GM19351 (cell line): ENCODE measurements around the gene TCEANC2.
"Not testable (repeated sequence)": the region's sequence is repeated elsewhere in the genome, so short reads cannot be mapped to it uniquely, and the experiment has no call there.

Source experiments
- ATAC-seq: cut with Tn5 transposase; IDR thresholded peaks from one replicate; pipeline ENCODE4 v1.9.1; 2021; ENCODE audit warnings: mild to moderate bottlenecking, moderate library complexity; ENCODE audit not compliant: unreplicated experiment

TCEANC2 gene

DNA sequence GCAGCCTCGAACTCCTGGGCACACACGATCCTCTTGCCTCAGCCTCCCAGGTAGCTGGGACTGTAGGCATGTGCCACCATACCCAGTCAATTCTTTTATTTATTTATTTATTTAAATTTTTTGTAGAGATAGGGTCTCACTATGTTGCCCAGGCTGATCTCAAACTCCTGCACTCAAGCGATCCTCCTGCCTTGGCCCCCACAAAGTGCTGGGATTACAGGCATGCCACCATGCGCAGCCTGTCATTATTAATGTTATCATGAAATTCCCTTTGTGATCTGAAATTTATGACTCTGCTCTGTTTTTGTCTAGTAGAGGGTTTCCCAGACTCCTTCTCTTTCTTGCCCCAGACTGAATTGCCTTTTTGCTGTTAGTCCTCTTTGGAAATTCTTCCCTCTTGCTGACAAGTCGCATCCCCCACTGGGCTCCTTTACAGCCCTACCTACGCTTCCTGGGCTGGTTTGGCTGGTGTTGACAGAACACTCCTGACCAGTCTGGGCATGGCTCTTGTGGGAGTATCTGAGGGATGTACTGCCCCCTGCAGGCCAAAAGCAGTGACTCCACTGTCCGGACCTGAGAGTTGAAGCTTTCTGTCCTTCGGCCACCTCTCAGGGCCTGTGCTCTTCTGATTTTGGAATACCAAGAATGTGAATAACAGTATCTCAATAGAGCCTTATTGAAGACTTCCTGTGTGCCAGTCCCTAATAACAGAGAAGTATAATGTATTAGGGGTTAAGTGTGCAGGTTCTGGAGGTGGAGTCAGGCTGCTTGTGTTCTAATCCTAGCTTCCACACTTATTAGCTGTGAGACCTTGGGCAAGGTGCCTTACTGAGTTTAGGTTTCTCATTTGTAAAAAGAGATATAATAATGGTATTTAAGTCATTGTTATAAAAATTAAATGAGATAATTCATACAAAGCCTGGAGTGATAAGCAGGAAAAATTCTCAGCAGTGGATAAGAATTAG lies 28.2 kb downstream of the TCEANC2 start:
- ATAC-seq = peak; percentile 85

GRCh38 chr1:54084794-54085193 lies 31.4 kb downstream of the TCEANC2 start:
- ATAC-seq = no peak

DNA sequence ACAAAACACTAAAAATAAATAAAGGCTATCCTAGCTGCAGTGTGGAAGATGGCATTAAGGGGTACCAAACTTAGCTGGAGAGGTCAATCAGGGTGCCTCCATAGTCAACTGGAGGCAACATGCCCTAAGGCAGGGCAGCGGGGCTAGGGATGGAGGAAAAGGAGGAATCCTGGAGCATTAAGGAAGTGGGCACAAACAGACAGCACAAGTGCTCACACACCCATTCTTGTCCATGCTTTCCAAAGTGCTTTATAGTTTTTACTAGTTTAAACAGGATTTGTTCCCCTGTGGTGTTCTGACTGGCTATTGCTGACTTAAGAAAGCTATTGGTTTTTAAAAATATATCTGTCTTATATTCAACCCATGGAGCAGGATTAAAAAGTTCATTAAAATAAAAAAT lies 33.3 kb downstream of the TCEANC2 start:
- no peak for ATAC-seq

DNA sequence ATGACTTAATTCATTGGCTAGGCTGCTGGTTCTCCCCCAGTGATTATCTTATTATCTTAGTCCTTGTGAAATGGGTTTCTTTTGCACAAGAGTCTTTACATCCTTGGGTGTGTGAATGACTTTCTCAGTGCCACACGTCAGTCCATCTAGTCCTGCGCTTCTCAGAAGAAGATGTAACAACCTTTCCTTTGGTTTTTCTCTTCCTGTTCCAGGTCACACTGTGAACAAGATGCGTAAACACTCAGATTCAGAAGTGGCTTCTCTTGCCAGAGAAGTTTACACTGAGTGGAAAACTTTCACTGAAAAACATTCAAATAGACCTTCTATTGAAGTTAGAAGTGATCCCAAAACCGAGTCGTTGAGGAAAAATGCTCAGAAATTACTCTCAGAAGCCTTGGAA lies 35.0 kb downstream of the TCEANC2 start:
- no peak for ATAC-seq

DNA sequence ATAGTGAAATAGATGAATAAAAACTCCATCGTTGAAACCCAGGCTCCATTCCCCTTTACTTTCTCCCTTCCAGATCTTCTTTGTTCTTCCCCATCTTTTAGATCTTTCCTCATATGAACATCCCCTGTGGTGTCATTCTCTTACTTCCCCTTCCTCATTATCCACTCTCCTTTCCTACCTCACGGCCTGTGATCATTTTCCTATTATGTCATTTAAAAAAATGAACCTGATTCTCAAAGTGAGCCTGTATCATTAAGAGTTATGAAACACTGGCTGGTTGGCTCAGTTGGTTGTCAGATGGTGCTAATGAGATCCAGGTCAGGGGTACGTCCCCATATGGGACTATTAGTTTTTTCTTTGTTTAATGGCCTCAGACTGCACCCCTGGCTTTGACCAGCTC lies 38.3 kb downstream of the TCEANC2 start:
- ATAC-seq = no peak

GRCh38 chr1:54094001-54094729 lies 40.8 kb downstream of the TCEANC2 start:
- no peak for ATAC-seq

DNA sequence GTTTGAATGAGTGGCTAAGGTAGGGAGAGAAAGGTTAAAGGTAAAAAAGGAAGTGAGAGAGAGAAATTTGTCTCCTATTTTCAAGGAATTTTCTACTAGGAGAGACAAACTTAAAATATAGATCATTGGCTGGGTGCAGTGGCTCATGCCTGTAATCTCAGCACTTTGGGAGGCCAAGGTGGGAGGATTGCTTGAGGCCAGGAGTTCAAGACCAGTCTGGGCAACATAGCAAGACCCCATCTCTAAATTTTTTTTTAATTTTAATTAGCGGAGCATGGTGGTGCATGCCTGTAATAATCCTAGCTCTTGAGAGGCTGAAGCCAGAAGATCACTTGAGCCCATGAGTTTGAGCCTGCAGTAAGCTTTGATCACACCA lies 41.3 kb downstream of the TCEANC2 start:
- not testable (repeated sequence) for ATAC-seq

GRCh38 chr1:54095546-54096226 lies 42.3 kb downstream of the TCEANC2 start:
- ATAC-seq = no peak

DNA sequence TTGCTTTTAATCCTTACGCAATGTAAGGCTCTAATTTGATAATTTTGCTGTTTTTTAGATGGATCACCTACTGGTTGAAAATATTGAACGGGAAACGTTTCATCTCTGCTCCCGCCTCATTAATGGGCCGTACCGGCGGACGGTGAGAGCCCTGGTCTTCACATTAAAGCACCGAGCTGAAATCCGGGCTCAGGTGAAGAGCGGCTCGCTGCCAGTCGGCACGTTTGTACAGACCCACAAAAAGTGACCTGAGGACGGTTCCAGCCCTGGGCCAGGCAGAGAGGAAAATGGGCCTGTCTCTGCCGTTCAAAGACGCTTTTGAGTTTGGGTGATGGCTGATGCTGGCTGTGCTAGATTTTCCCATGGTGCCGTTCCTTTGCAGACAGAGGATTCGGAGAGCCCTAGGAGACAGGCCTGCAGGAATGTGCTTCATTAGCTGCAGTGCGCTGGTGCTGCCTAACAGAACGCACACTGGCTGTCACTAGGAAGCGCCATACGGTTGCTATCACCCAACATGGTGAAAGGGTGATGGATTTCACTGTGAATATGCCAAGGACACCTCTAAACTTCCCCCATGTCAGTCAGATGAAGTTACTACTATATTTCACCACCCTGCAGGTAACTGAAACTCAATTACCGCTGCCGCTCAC lies 42.9 kb downstream of the TCEANC2 start:
- no peak for ATAC-seq

GRCh38 chr1:54096877-54097240 lies 43.5 kb downstream of the TCEANC2 start:
- ATAC-seq = no peak

GRCh38 chr1:54099061-54099610 lies 45.7 kb downstream of the TCEANC2 start:
- ATAC-seq = no peak

DNA sequence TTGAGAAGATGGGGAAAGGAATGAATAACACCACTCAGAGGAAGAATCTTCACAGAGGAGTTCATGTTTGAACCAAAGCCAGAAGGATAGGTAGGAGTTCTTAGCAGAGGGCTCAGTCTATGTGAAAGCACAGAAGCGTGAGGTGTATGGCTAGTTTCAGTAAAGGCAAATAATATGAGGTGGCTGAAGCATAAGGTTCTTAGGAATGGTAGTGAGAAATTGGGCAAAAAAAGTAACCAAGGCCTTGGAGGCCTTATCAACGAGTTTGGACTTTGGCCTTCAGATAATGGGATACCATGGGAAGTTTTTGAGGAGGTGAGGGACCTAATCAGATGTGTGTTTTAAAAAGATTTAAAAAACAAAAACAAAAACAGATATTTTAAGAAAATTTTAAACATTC lies 47.1 kb downstream of the TCEANC2 start:
- ATAC-seq = no peak

GRCh38 chr1:54103414-54103813 lies 50.0 kb downstream of the TCEANC2 start:
- ATAC-seq = no peak

GRCh38 chr1:54104613-54105012 lies 51.2 kb downstream of the TCEANC2 start:
- ATAC-seq = not testable (repeated sequence)

GRCh38 chr1:54105080-54105479 lies 51.7 kb downstream of the TCEANC2 start:
- ATAC-seq = no peak

DNA sequence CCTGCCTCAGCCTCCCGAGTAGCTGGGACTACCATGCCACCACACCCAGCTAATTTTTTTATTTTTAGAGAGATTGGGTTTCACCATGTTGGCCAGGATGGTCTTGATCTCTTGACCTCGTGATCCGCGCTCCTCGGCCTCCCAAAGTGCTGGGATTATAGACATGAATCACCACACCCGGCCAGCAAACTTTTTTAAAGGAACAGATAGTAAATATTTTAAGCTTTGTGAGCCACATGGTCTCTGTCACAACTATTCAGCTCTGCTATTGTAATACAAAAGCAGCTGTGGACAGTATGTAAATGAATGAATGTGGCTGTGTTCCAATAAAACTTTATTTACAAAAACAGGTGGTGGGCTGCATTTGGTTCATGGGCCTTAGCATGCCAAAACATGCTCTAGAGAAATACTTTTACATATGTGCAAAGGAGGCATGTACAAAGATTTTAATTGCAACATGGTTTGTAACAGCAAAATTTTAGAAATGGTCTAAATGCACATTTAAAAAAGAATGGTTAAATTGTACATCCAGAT lies 52.4 kb downstream of the TCEANC2 start:
- ATAC-seq = no peak

- no peak for ATAC-seq
These were observed 53.7 kb downstream of the TCEANC2 start for GRCh38 chr1:54107131-54107530.

DNA sequence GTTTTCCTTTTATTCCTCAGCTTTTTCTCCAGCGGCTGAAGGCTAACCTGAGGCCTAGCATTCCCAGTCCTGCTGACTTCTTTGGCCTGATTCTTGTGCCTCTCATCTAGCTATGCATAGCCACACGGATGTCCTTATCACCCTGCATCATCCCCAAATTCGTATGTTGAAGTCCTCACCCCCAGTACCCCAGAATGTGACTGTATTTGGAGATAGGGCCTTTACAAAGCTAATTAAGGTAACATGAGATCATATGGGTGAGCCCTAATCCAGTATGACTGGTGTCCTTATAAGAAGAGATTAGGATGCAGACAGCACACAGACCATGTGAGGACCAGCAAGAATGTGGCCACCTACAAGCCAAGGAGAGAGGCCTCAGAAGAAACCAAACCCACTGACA lies 54.7 kb downstream of the TCEANC2 start:
- ATAC-seq = no peak

DNA sequence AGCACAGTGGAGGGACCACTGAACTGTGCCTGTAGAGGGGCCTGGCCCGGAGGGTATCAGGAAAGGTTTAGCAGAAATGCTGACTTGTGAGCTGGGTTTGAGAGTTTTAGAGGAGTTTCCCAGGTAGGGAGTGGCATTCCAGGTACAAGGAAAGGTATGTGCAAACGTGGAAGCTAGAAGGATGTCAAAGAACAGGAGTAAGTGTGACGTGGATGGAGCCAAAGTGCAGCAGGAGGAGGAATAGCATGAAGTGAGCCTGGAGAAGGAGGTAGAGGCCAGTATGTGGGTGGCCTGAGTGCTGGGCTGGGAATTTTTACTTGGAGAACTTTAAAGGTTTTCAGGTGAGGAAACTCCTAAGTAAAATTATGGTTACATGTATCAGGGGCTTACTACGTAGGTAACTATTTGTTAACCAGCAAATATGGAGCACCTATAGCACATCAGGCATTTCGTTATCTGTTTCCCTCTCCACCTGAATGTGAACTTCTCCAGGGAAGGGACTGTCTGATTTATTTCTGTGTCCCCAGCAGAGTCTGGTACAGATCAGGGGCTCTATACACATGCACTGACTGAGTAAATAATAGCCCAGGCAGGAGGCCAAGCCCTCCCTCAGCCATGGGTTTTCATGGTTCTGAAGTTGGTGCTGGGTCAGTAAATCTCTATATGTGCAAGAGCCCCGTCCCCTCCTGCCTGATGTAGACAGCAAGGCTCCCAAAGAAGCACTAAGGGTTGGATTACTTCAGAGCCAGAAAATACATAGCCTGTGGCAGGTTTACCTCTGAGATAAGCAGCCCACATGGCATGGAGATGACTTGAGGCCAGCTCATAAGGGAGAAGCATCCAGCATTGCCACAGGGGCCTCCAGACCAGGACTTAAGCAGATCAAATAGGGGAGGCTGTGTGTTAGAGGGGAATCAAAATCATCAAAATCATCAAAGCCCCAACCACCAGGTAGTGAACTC lies 56.0 kb downstream of the TCEANC2 start:
- no peak for ATAC-seq
